OCI-LY1 (cell line): ENCODE data around the gene CENPA.

Experiments used
- H2AFZ ChIP-seq: fragments of 200-600 bp; sonication (generic), shearing (Covaris generic); 2 replicates; pipeline ENCODE4 v1.6.0; 2014; ENCODE audit warnings: antibody characterized with exemption, mild to moderate bottlenecking, low read length
- H3F3A ChIP-seq: fragments of 200-600 bp; sonication (generic), shearing (Covaris generic); 2 replicates; pipeline ENCODE4 v1.6.0; 2014; ENCODE audit warnings: mild to moderate bottlenecking, antibody characterized with exemption, low read length, moderate library complexity; ENCODE audit not compliant: insufficient read depth
- H3K27ac ChIP-seq: fragments of 200-600 bp; sonication (generic); 2 replicates; pipeline ENCODE4 v1.5.1; 2014; ENCODE audit warnings: low read length, mixed run types, mild to moderate bottlenecking, low read depth; ENCODE audit not compliant: poor library complexity, severe bottlenecking
- H3K27me3 ChIP-seq: fragments of 200-600 bp; sonication (generic); 2 replicates; pipeline ENCODE4 v1.6.0; 2014; ENCODE audit warnings: antibody characterized with exemption, mild to moderate bottlenecking, low read length, moderate library complexity; ENCODE audit not compliant: insufficient read depth
- H3K36me3 ChIP-seq: fragments of 200-600 bp; sonication (generic); 2 replicates; pipeline ENCODE4 v1.6.1; 2014; ENCODE audit warnings: mild to moderate bottlenecking, antibody characterized with exemption, low read length, moderate library complexity, mixed read lengths; ENCODE audit not compliant: insufficient read depth
- H3K4me1 ChIP-seq: fragments of 200-600 bp; sonication (generic); 2 replicates; pipeline ENCODE4 v1.5.1; 2014; ENCODE audit warnings: mild to moderate bottlenecking, low read length, moderate library complexity; ENCODE audit not compliant: insufficient read depth, severe bottlenecking
- H3K4me2 ChIP-seq: fragments of 200-600 bp; sonication (generic), shearing (Covaris generic); 2 replicates; pipeline ENCODE4 v1.6.1; 2014; ENCODE audit warnings: low read length
- H3K4me3 ChIP-seq: fragments of 200-600 bp; sonication (generic); 2 replicates; pipeline ENCODE4 v1.5.1; 2014; ENCODE audit warnings: low read length, low read depth, mild to moderate bottlenecking, mixed read lengths; ENCODE audit not compliant: poor library complexity, severe bottlenecking
- H3K79me2 ChIP-seq: fragments of 200-600 bp; shearing (Covaris generic); 2 replicates; pipeline ENCODE4 v1.6.1; 2016; ENCODE audit warnings: mixed run types, low read length, mixed read lengths; ENCODE audit not compliant: insufficient read depth
- H3K9ac ChIP-seq: fragments of 200-600 bp; sonication (generic), shearing (Covaris generic); 2 replicates; pipeline ENCODE4 v1.6.1; 2014; ENCODE audit warnings: mild to moderate bottlenecking, low read length, mixed read lengths
- H3K9me2 ChIP-seq: fragments of 200-600 bp; sonication (generic), shearing (Covaris generic); 2 replicates; pipeline ENCODE4 v1.6.1; 2014; ENCODE audit warnings: low read depth, mild to moderate bottlenecking, low read length, mixed read lengths
- H3K9me3 ChIP-seq: fragments of 200-600 bp; shearing (Covaris generic); 2 replicates; pipeline ENCODE4 v1.6.1; 2014; ENCODE audit warnings: low read length, mixed read lengths
- H4K20me1 ChIP-seq: fragments of 200-600 bp; sonication (generic), shearing (Covaris generic); 2 replicates; pipeline ENCODE4 v1.6.0; 2016; ENCODE audit warnings: mild to moderate bottlenecking, low read length; ENCODE audit not compliant: insufficient read depth
- EZH2 ChIP-seq: fragments of 200-600 bp; sonication (generic), shearing (Covaris generic); IDR thresholded peaks from 2 replicates; pipeline ENCODE4 v1.8.0; 2017; ENCODE audit warnings: borderline replicate concordance, mixed run types, mild to moderate bottlenecking, antibody characterized with exemption, low read length, moderate library complexity, mixed read lengths
- TF ChIP-seq, protein P1 (sequence below): fragments of 200-600 bp; sonication (generic), shearing (Covaris generic); IDR thresholded peaks from 2 replicates; pipeline ENCODE4 v1.5.1; 2017; ENCODE audit warnings: mild to moderate bottlenecking, antibody characterized with exemption, low read length, moderate library complexity, mixed read lengths

Gene CENPA

DNA sequence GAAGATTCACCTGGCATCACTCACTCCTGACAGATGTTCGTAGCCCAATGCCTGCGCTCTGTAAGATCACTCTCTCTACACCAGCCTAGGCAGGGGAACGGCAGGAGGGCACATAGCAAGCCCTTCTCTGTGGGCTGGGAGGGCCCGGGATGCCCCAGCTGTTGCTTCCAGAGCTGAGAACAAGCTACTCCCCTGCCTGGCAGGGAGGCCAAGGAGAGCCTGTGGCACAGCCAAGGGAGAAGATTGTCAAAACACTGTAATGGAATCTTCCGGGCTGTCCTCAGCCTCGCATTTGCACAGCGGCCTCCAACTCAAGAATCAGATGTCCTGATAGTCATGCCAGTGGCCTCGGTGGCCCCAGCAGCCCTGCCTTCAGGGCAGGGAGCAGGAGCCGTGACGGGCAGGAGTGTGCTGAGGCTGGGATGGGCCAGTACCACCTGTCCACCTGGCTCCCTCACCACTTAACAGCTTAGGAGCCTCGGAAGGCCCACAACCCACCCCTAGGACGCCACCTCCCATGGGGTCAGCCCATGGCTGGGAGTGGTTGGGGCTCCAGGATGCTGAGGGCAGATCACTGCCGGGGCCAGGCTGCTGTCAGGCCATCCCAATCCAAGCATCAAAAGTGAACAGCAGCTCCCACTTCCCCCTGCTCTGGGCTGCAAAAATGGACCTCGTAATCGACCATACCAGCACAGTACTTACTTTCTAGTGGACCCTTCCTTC, 43.6 kb upstream of the CENPA start:
- Histone ChIP-seq H4K20me1 (no peaks in the 10 kb centered on the region), H3K4me3 (no peak overlapping the region), H3K9ac (no peak overlapping the region), H3K4me1 (no peaks in the 10 kb centered on the region), H3F3A (no peaks in the 10 kb centered on the region), H3K9me3 (no peaks in the 10 kb centered on the region), H3K36me3 (no peaks in the 10 kb centered on the region), H3K79me2 (no peaks in the 10 kb centered on the region), H3K9me2 (no peaks in the 10 kb centered on the region), H3K4me2 (no peak overlapping the region), H2AFZ (no peak overlapping the region), H3K27me3 (no peaks in the 10 kb centered on the region; the same call in 1 of the 2 replicates), H3K27ac (no peak overlapping the region)
- TF ChIP-seq, protein P1, sequence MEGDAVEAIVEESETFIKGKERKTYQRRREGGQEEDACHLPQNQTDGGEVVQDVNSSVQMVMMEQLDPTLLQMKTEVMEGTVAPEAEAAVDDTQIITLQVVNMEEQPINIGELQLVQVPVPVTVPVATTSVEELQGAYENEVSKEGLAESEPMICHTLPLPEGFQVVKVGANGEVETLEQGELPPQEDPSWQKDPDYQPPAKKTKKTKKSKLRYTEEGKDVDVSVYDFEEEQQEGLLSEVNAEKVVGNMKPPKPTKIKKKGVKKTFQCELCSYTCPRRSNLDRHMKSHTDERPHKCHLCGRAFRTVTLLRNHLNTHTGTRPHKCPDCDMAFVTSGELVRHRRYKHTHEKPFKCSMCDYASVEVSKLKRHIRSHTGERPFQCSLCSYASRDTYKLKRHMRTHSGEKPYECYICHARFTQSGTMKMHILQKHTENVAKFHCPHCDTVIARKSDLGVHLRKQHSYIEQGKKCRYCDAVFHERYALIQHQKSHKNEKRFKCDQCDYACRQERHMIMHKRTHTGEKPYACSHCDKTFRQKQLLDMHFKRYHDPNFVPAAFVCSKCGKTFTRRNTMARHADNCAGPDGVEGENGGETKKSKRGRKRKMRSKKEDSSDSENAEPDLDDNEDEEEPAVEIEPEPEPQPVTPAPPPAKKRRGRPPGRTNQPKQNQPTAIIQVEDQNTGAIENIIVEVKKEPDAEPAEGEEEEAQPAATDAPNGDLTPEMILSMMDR = no peak
- TF ChIP-seq EZH2 = no peak

DNA sequence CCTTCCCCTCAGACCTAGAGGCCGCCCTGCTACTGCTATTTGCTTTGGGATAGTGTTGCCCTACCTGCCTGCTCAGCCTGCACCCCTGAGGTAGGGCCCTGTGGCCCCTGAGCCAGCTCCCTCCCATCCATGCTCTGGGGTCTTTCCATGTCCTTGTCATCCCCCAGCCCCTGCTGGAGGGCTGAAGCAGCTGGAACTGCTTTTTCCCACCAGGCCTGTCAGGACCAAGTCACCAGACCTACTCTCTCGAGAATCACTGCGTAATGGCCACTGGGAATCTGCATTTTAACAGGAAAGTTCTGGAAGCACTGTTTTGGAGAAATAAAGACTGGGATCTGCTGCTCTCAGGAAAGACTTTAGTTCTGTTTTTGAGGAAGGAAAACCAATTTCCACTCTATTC, 42.0 kb upstream of the CENPA start:
- no peaks in the 10 kb centered on the region for H3K79me2 ChIP-seq
- TF ChIP-seq, protein P1 = no peak
- TF ChIP-seq EZH2 = no peak
- H3K4me1 ChIP-seq = no peaks in the 10 kb centered on the region
- no peaks in the 10 kb centered on the region for H3K9me3 ChIP-seq
- H3K27ac ChIP-seq = no peak overlapping the region
- no peaks in the 10 kb centered on the region; the same call in 1 of the 2 replicates for H3K27me3 ChIP-seq
- no peak overlapping the region for H3K4me2 ChIP-seq
- H3K9ac ChIP-seq = no peak overlapping the region
- no peaks in the 10 kb centered on the region for H4K20me1 ChIP-seq
- no peaks in the 10 kb centered on the region for H3F3A ChIP-seq
- no peaks in the 10 kb centered on the region for H3K36me3 ChIP-seq
- no peaks in the 10 kb centered on the region for H3K9me2 ChIP-seq
- no peak overlapping the region for H3K4me3 ChIP-seq
- H2AFZ ChIP-seq = no peak overlapping the region

DNA sequence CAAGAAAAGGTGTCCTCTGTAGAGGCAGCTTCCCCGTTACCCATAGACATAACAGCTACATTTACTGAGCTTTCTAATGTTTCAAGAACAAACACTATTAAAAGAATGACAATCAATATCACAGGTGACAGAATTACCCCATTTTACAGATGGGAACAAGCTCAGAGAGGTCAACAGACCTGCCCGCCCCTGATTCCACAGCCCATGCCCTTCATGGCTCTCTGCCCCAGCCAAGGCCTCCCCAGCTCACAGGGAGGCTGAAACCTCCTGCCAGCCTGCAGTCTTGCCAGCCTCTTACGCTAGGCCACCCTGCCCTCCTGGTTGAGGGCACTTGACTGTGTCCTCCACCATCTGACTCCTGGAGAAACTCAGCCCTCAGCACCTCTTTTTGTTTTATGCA, 40.9 kb upstream of the CENPA start:
- no peak overlapping the region for H2AFZ ChIP-seq
- no peaks in the 10 kb centered on the region for H3K79me2 ChIP-seq
- no peaks in the 10 kb centered on the region for H3K4me1 ChIP-seq
- no peaks in the 10 kb centered on the region for H3K36me3 ChIP-seq
- no peaks in the 10 kb centered on the region for H3K27me3 ChIP-seq
- no peaks in the 10 kb centered on the region for H4K20me1 ChIP-seq
- H3K9ac ChIP-seq = no peak overlapping the region
- H3K4me2 ChIP-seq = no peak overlapping the region
- H3K4me3 ChIP-seq = no peak overlapping the region
- H3F3A ChIP-seq = no peaks in the 10 kb centered on the region
- no peak overlapping the region for H3K27ac ChIP-seq
- no peak for TF ChIP-seq EZH2
- TF ChIP-seq, protein P1 = no peak
- no peaks in the 10 kb centered on the region for H3K9me3 ChIP-seq
- no peaks in the 10 kb centered on the region for H3K9me2 ChIP-seq
